ENCODE results near the gene AUH.
"Not testable (repeated sequence)": the region's sequence is repeated elsewhere in the genome, so short reads cannot be mapped to it uniquely, and the experiment has no call there.

AUH gene

DNA sequence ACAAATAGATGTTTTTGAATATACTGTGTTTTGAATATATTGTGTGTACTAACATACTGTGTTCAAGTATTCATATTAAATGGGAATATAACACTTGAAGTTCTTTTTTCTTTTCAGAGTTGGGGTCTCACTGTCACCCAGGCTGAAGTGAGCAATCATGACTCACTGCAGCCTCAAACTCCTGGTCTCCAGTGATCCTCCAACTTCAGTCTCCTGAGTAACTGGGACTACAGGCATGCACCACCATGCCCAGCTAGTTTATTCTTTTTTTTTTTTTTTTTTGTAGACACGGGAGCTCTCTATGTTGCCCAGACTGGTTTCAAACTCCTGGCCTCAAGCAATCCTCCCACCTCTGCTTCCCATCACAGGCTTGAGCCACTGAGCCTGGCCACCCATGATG is 23.2 kb upstream of the AUH start:
- H3K27ac ChIP-seq = no peak overlapping the region
- H3K36me3 ChIP-seq = no peaks in the 10 kb centered on the region
- no peaks in the 10 kb centered on the region for H3K9me3 ChIP-seq
- intact Hi-C loops (cut with DNase I; ENCODE audit: low total_unique reads) = no loop called here
- TF ChIP-seq, protein P1, sequence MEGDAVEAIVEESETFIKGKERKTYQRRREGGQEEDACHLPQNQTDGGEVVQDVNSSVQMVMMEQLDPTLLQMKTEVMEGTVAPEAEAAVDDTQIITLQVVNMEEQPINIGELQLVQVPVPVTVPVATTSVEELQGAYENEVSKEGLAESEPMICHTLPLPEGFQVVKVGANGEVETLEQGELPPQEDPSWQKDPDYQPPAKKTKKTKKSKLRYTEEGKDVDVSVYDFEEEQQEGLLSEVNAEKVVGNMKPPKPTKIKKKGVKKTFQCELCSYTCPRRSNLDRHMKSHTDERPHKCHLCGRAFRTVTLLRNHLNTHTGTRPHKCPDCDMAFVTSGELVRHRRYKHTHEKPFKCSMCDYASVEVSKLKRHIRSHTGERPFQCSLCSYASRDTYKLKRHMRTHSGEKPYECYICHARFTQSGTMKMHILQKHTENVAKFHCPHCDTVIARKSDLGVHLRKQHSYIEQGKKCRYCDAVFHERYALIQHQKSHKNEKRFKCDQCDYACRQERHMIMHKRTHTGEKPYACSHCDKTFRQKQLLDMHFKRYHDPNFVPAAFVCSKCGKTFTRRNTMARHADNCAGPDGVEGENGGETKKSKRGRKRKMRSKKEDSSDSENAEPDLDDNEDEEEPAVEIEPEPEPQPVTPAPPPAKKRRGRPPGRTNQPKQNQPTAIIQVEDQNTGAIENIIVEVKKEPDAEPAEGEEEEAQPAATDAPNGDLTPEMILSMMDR (IDR thresholded peaks at IDR 0.05) = no peak
- H3K4me1 ChIP-seq = no peaks in the 10 kb centered on the region
- DNase-seq = no peak
- H3K27me3 ChIP-seq = no peaks in the 10 kb centered on the region
- H3K4me3 ChIP-seq = no peak overlapping the region

DNA sequence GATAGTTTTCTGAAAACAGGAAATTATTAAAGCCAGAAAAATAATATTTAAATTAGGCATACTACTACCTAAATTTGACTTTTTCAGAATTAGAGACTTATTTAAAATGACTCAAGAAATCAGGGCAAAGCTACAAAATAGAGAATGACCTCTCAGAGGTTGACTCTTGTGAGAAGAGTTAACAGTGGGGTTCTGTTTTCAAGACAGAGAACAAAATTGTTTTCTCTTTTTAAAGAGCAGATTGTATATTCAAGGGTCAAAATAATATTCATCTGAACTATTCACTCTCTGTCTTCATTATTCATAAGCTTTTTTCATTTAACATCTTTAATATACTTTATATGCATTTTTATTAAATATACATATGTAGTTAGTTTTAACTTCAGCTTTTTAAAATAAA is 21.9 kb upstream of the AUH start:
- TF ChIP-seq, protein P1 (IDR thresholded peaks at IDR 0.05) = no peak
- Histone ChIP-seq H3K36me3 (no peaks in the 10 kb centered on the region), H3K9me3 (no peaks in the 10 kb centered on the region), H3K4me1 (no peaks in the 10 kb centered on the region), H3K27me3 (no peaks in the 10 kb centered on the region), H3K27ac (no peak overlapping the region), H3K4me3 (no peak overlapping the region)
- DNase-seq = no peak
- intact Hi-C loops (cut with DNase I; ENCODE audit: low total_unique reads) = no loop called here

DNA sequence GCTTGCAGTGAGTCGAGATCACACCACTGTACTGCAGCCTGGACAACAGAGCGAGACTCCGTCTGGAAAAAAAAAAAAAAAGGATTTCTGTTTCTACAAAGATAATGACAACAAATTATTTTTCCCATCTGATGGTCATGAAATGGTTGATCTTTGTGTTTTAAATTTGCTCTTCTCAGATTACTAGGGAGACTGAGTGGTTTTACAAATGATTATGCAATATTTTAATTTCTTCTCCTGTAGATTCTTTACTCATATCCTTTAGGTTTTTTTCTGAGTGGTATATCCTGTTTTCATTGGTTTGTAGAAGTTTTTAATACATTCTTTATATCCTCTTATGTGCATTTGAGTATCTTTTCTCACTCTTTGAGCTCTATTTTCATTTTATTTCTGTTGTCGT is 20.6 kb upstream of the AUH start:
- no peak for DNase-seq
- TF ChIP-seq, protein P1 (IDR thresholded peaks at IDR 0.05) = no peak
- intact Hi-C loops (cut with DNase I; ENCODE audit: low total_unique reads) = no loop called here

DNA sequence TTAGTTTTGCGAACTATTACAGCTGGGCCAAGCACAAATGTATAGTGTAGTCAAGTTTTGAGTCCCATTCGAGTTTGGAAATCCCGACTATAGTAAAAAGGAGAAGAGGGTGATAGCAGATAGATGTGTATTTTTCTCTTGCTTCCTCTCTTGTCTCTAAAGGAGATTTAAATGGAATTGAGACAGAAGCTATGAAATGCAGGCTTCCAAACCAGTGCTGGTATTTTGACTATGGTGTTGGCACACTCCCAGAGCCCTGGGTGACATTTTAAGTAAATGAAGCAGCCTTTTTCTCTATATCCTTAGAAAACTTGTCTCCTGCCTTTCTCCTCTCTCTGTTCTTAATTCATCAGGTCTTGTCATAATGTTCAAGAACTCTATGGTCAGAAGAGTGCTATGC is 17.7 kb upstream of the AUH start:
- Histone ChIP-seq H3K9me3 (no peaks in the 10 kb centered on the region), H3K4me3 (no peak overlapping the region), H3K36me3 (no peaks in the 10 kb centered on the region), H3K4me1 (no peaks in the 10 kb centered on the region), H3K27me3 (no peaks in the 10 kb centered on the region), H3K27ac (no peak overlapping the region)
- DNase-seq = no peak
- intact Hi-C loops (cut with DNase I; ENCODE audit: low total_unique reads) = no loop called here
- TF ChIP-seq, protein P1 (IDR thresholded peaks at IDR 0.05) = no peak

More for the DNA sequence above, 20.6 kb upstream of the AUH start:
- H3K4me1 ChIP-seq = no peaks in the 10 kb centered on the region
- no peaks in the 10 kb centered on the region for H3K27me3 ChIP-seq
- H3K27ac ChIP-seq = no peak overlapping the region
- H3K4me3 ChIP-seq = no peak overlapping the region
- no peaks in the 10 kb centered on the region for H3K9me3 ChIP-seq
- no peaks in the 10 kb centered on the region for H3K36me3 ChIP-seq

DNA sequence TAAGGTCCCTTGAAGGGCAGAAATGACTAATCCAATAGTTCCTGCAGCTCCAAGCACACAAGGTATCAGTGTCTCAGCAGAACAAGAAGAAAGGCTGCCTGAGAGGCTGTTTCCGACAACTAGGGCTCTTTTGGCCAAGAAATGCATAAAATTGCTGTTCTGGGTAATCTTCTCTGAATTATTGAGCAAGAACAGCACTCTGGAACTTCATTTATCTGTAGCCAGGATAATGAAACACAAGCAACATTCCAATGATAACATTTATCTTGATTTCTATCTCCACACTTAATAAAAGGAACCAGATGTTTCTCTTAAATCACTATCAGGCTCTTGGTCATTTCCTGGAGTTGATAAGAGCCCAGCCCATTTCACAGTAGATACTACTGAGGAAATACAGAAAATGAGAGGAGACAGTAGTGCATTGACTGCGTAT is 17.0 kb upstream of the AUH start:
- no peaks in the 10 kb centered on the region for H3K4me1 ChIP-seq
- H3K27me3 ChIP-seq = no peaks in the 10 kb centered on the region
- no peaks in the 10 kb centered on the region for H3K36me3 ChIP-seq
- intact Hi-C loops (cut with DNase I; ENCODE audit: low total_unique reads) = no loop called here
- no peak for DNase-seq
- H3K9me3 ChIP-seq = no peaks in the 10 kb centered on the region
- TF ChIP-seq, protein P1 (IDR thresholded peaks at IDR 0.05) = no peak
- H3K27ac ChIP-seq = no peak overlapping the region
- no peak overlapping the region for H3K4me3 ChIP-seq

DNA sequence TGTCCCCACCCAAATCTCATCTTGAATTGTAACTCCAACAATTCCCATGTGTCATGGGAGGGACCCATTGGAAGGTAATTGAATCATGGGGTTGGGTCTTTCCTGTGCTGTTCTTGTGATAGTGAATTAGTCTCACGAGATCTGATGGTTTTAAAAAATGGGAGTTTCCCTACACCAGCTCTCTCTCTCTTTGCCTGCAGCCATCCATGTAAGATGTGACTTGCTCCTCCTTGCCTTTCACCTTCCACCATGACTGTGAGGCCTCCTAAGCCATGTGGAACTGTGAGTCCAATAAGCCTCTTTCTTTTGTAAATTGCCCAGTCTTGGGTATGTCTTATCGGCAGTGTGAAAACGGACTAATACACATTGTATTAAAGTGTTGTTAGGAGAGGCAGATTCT is 16.3 kb upstream of the AUH start:
- H3K4me1 ChIP-seq; H3K36me3 ChIP-seq; H3K4me3 ChIP-seq; H3K9me3 ChIP-seq; intact Hi-C loops (cut with DNase I; ENCODE audit: low total_unique reads); H3K27me3 ChIP-seq; H3K27ac ChIP-seq; DNase-seq: not testable (repeated sequence)
